H1 (cell line): ENCODE results near the gene HLA-G. TPM values are rescaled to one million over a fixed set of nuclear protein-coding genes. Genes with fewer than 3 reads are reported as not detected.

Source experiments
- CTCF ChIA-PET: fragments of 300-600 bp; sonication (Branson Sonifier 250); formaldehyde crosslinking; loops from one replicate; lab custom pipeline; 2021; ENCODE audit not compliant: partially characterized antibody; lab: Charles Lee
- POLR2A ChIA-PET: fragments of 300-600 bp; sonication (Branson Sonifier 250); formaldehyde crosslinking; loops from one replicate; lab custom pipeline; 2021; ENCODE audit warnings: inconsistent platforms; ENCODE audit not compliant: partially characterized antibody; lab: Charles Lee
- DNase-seq, 2 experiments: peaks; one replicate each; pipeline versions ENCODE4 v3.0.0 to v3.0.0-alpha.2; 2010 to 2022; ENCODE audit warnings: low spot score in 2 of 2, low read depth in 1 of 2, mixed read lengths in 1 of 2
- FAIRE-seq: peaks from 2 replicates; lab custom pipeline; 2011; peaks lifted over from hg19 to GRCh38; lab: Jason Lieb, UNC
- H2AFZ ChIP-seq: 2 replicates; pipeline ENCODE4 v1.8.1; 2012; ENCODE audit warnings: low read length, inconsistent platforms
- H2AK5ac ChIP-seq: 2 replicates; pipeline ENCODE4 v1.6.1; 2013; ENCODE audit warnings: low read depth, low read length
- H2BK120ac ChIP-seq: replicated peaks from 2 replicates; pipeline ENCODE3; 2013; ENCODE audit warnings: low read depth, low read length, inconsistent platforms
- H2BK12ac ChIP-seq: 2 replicates; pipeline ENCODE4 v1.6.1; 2013; ENCODE audit warnings: low read depth, low read length
- H2BK15ac ChIP-seq: 2 replicates; pipeline ENCODE4 v1.6.1; 2013; ENCODE audit warnings: low read length
- H2BK20ac ChIP-seq: 2 replicates; pipeline ENCODE4 v1.6.1; 2013; ENCODE audit warnings: low read length
- H2BK5ac ChIP-seq: 2 replicates; pipeline ENCODE4 v1.6.1; 2013; ENCODE audit warnings: low read depth, low read length
- H3K14ac ChIP-seq: 2 replicates; pipeline ENCODE4 v1.6.1; 2013; ENCODE audit warnings: inconsistent platforms; ENCODE audit not compliant: insufficient read length
- H3K18ac ChIP-seq: 2 replicates; pipeline ENCODE4 v1.6.1; 2013; ENCODE audit warnings: low read length; ENCODE audit errors: extremely low read depth
- H3K23ac ChIP-seq: 2 replicates; pipeline ENCODE4 v1.6.1; 2013; ENCODE audit warnings: inconsistent platforms; ENCODE audit not compliant: insufficient read length
- H3K23me2 ChIP-seq: 2 replicates; pipeline ENCODE4 v1.6.1; 2013; ENCODE audit warnings: low read depth, low read length
- H3K27ac ChIP-seq: 2 replicates; pipeline ENCODE4 v1.6.1; 2011; ENCODE audit warnings: low read depth, low read length, inconsistent platforms
- H3K27me3 ChIP-seq, 4 experiments: replicated peaks in 1 of 4; 1 replicate in 1 of 4; 2 replicates in 3 of 4; pipeline versions ENCODE4 v1.6.1 to v1.8.1; 2011 to 2013; ENCODE audit warnings: low read length in 3 of 4, mild to moderate bottlenecking in 3 of 4, inconsistent platforms in 2 of 4, mixed read lengths in 2 of 4, moderate library complexity in 1 of 4; ENCODE audit not compliant: control insufficient read depth in 3 of 4, insufficient read depth in 3 of 4; ENCODE audit errors: extremely low read depth in 1 of 4
- H3K36me3 ChIP-seq, 4 experiments: 2 replicates each; pipeline versions ENCODE4 v1.6.1 to v1.8.1; 2011 to 2013; ENCODE audit warnings: mild to moderate bottlenecking in 4 of 4, low read length in 3 of 4, moderate library complexity in 2 of 4, control low read depth in 1 of 4, inconsistent platforms in 1 of 4; ENCODE audit not compliant: insufficient read depth in 4 of 4, control insufficient read depth in 2 of 4
- H3K4ac ChIP-seq: replicated peaks from 2 replicates; pipeline ENCODE3; 2013; ENCODE audit warnings: low read length, low read depth, mixed read lengths, inconsistent platforms; ENCODE audit not compliant: insufficient read length
- H3K4me1 ChIP-seq, 4 experiments: replicated peaks in 1 of 4; 1 replicate in 1 of 4; 2 replicates in 3 of 4; pipeline versions ENCODE4 v1.6.1 to v1.8.1; 2011 to 2013; ENCODE audit warnings: low read length in 3 of 4, inconsistent platforms in 2 of 4, mixed read lengths in 1 of 4; ENCODE audit not compliant: insufficient read depth in 4 of 4, control insufficient read depth in 3 of 4
- H3K4me2 ChIP-seq, 2 experiments: 2 replicates each; pipeline versions ENCODE4 v1.6.1 to v1.8.1; 2011 to 2013; ENCODE audit warnings: low read depth in 2 of 2, low read length in 2 of 2, control low read depth in 1 of 2, inconsistent platforms in 1 of 2, mild to moderate bottlenecking in 1 of 2; ENCODE audit not compliant: insufficient read depth in 1 of 2
- H3K4me3 ChIP-seq, 4 experiments: fragments of 200-600, 300-600 bp in 1 of 4; sonication (generic), shearing (Covaris generic), sonication (Bioruptor Twin) in 1 of 4; 2 replicates each; pipeline versions ENCODE4 v1.5.1 to v1.8.1; 2011 to 2016; ENCODE audit warnings: low read length in 4 of 4, low read depth in 3 of 4, control low read depth in 2 of 4, inconsistent platforms in 2 of 4, mild to moderate bottlenecking in 2 of 4, mixed read lengths in 1 of 4, moderate library complexity in 1 of 4; ENCODE audit not compliant: insufficient read depth in 2 of 4; ENCODE audit errors: extremely low read depth in 1 of 4
- H3K56ac ChIP-seq: replicated peaks from 2 replicates; pipeline ENCODE3; 2013; ENCODE audit warnings: low read depth, mild to moderate bottlenecking, mixed read lengths, low read length, inconsistent platforms; ENCODE audit not compliant: insufficient read length
- H3K79me1 ChIP-seq: 2 replicates; pipeline ENCODE4 v1.6.1; 2013; ENCODE audit warnings: low read depth, low read length, control low read depth
- H3K79me2 ChIP-seq, 2 experiments: 2 replicates each; pipeline versions ENCODE4 v1.6.1 to v1.8.1; 2012 to 2013; ENCODE audit warnings: low read length in 2 of 2, mild to moderate bottlenecking in 2 of 2, inconsistent platforms in 1 of 2; ENCODE audit not compliant: insufficient read depth in 2 of 2, control insufficient read depth in 1 of 2
- H3K9ac ChIP-seq, 4 experiments: replicated peaks in 1 of 4; 1 replicate in 1 of 4; 2 replicates in 3 of 4; pipeline versions ENCODE4 v1.6.1 to v1.8.1; 2011 to 2013; ENCODE audit warnings: low read depth in 3 of 4, low read length in 3 of 4, control low read depth in 2 of 4, mild to moderate bottlenecking in 2 of 4, moderate library complexity in 2 of 4, inconsistent platforms in 1 of 4; ENCODE audit errors: extremely low read depth in 1 of 4
- H3K9me3 ChIP-seq, 2 experiments: 2 replicates each; pipeline versions ENCODE4 v1.6.1 to v1.8.1; 2012 to 2013; ENCODE audit warnings: mild to moderate bottlenecking in 2 of 2, moderate library complexity in 2 of 2, control low read depth in 1 of 2, inconsistent platforms in 1 of 2, low read depth in 1 of 2, low read length in 1 of 2, mixed read lengths in 1 of 2; ENCODE audit not compliant: insufficient read depth in 2 of 2
- H4K20me1 ChIP-seq, 2 experiments: replicated peaks in 1 of 2; 2 replicates each; pipeline versions ENCODE3 to v1.8.1; 2011 to 2013; ENCODE audit warnings: inconsistent platforms in 2 of 2, low read length in 2 of 2, mild to moderate bottlenecking in 1 of 2; ENCODE audit not compliant: insufficient read depth in 2 of 2, control insufficient read depth in 1 of 2
- H4K5ac ChIP-seq: 2 replicates; pipeline ENCODE4 v1.6.1; 2013; ENCODE audit warnings: low read length, low read depth, mixed read lengths, inconsistent platforms; ENCODE audit not compliant: insufficient read length
- H4K8ac ChIP-seq: 2 replicates; pipeline ENCODE4 v1.8.0; 2013; ENCODE audit warnings: mild to moderate bottlenecking, moderate library complexity, low read length, inconsistent platforms; ENCODE audit not compliant: insufficient read depth; ENCODE audit errors: extremely low read depth
- H4K91ac ChIP-seq: replicated peaks from 2 replicates; pipeline ENCODE3; 2013; ENCODE audit warnings: low read length, mixed read lengths, inconsistent platforms; ENCODE audit not compliant: insufficient read length
- BCL11A ChIP-seq, 2 experiments: IDR thresholded peaks; one replicate each; pipeline ENCODE4 v1.6.1; 2011; ENCODE audit warnings: low read depth in 2 of 2, low read length in 2 of 2, mild to moderate bottlenecking in 2 of 2
- CBX8 ChIP-seq: fragments of 300-800, 300-1000 bp; sonication (generic); IDR thresholded peaks from 2 replicates; pipeline ENCODE4 v1.7.1; 2016; ENCODE audit warnings: low read depth, low read length, borderline replicate concordance
- CHD2 ChIP-seq: IDR thresholded peaks from 2 replicates; pipeline ENCODE4 v1.6.1; 2012; ENCODE audit warnings: low read length, improper control_type of control experiment
- EGR1 ChIP-seq: IDR thresholded peaks from 2 replicates; pipeline ENCODE4 v1.6.1; 2011; ENCODE audit warnings: low read depth, low read length, borderline replicate concordance
- EZH2 ChIP-seq: fragments of 200-600 bp; sonication (generic); IDR thresholded peaks from 2 replicates; pipeline ENCODE4 v1.7.1; 2012; ENCODE audit warnings: low read depth, mild to moderate bottlenecking, moderate library complexity, low read length, inconsistent platforms; ENCODE audit not compliant: severe bottlenecking
- HDAC6 ChIP-seq: IDR thresholded peaks from one replicate; pipeline ENCODE4 v1.7.1; 2012; ENCODE audit warnings: low read depth, mild to moderate bottlenecking, inconsistent platforms, low read length, moderate library complexity
- JUN ChIP-seq: IDR thresholded peaks from 2 replicates; pipeline ENCODE4 v1.6.1; 2011; ENCODE audit warnings: low read depth, mild to moderate bottlenecking, improper control_type of control experiment, low read length
- RAD21 ChIP-seq, 2 experiments: IDR thresholded peaks in 1 of 2; conservative IDR thresholded peaks in 1 of 2; 2 replicates each; pipeline ENCODE4 v1.6.1; 2011; ENCODE audit warnings: low read depth in 2 of 2, low read length in 2 of 2, improper control_type of control experiment in 1 of 2, inconsistent platforms in 1 of 2, mild to moderate bottlenecking in 1 of 2, moderate library complexity in 1 of 2
- RFX5 ChIP-seq: IDR thresholded peaks from 2 replicates; pipeline ENCODE4 v1.6.1; 2011; ENCODE audit warnings: low read depth, low read length, improper control_type of control experiment, borderline replicate concordance
- SAP30 ChIP-seq: fragments of 300-600 bp; sonication (generic); IDR thresholded peaks from 2 replicates; pipeline ENCODE4 v1.7.1; 2012; ENCODE audit warnings: low read length, moderate library complexity, mild to moderate bottlenecking, inconsistent platforms; ENCODE audit not compliant: insufficient read depth, insufficient replicate concordance
- TCF12 ChIP-seq: IDR thresholded peaks from 2 replicates; pipeline ENCODE4 v1.6.1; 2011; ENCODE audit warnings: low read depth, mild to moderate bottlenecking, low read length
- TEAD4 ChIP-seq: IDR thresholded peaks from 2 replicates; pipeline ENCODE4 v1.6.1; 2012; ENCODE audit warnings: low read depth, low read length, inconsistent platforms, mixed read lengths
- ZNF274 ChIP-seq: IDR thresholded peaks from 2 replicates; pipeline ENCODE4 v1.7.0; 2012; ENCODE audit warnings: low read length, borderline replicate concordance; ENCODE audit errors: extremely low read depth
- WGBS, 2 experiments: shearing (Covaris generic) in 1 of 2; methylation state at CpG; one replicate each; pipeline versions ENCODE4 v1.1.6 to v1.1.7; 2013 to 2015; ENCODE audit warnings: low lambda C conversion rate in 2 of 2, mixed read lengths in 2 of 2, inconsistent platforms in 1 of 2, low coverage in 1 of 2, missing lambda C conversion rate in 1 of 2; ENCODE audit not compliant: insufficient replicate concordance in 2 of 2, insufficient coverage in 1 of 2, insufficient read length in 1 of 2; ENCODE audit errors: extremely low coverage in 1 of 2, missing lambda C conversion rate in 1 of 2; 5-methylcytosine and 5-hydroxymethylcytosine counted together
- polyA plus RNA-seq, 7 experiments: library from polyadenylated mRNA; depleted of rRNA in 3 of 7; stranded (reverse) in 5 of 7; unstranded in 2 of 7; fragments of >200 nt in 5 of 7; fragments of 200-250 nt in 2 of 7; gene quantifications; 1 replicate in 5 of 7; 2 replicates in 1 of 7; 4 replicates in 1 of 7; pipeline versions ENCODE4 v1.2.1 to v1.2.3, GENCODE V29; 2011 to 2013; ENCODE audit warnings: missing spikeins in 2 of 7, mixed read lengths in 2 of 7
- total RNA-seq: library from RNA; stranded (reverse); fragmentation: NEBNext Ultra II Directional; extraction: Animal tissue kit (Norgen Biotek cat#: 25700); gene quantifications from 2 replicates; pipeline ENCODE4 v1.2.1, GENCODE V29; 2021
- TF ChIP-seq, protein P1 (sequence below): IDR thresholded peaks from 2 replicates; pipeline ENCODE4 v1.6.1; 2012; ENCODE audit warnings: inconsistent platforms

Gene HLA-G
- total and polyA plus RNA-seq, 2 of the 8 experiments (the other 6 are each of a cell fraction or from before 2014, with no cell fraction given) = 3.2 to 4.8 TPM

GRCh38 chr6:29829766-29830165, 2.1 kb downstream of the HLA-G start:
- no peak overlapping the region for H2BK5ac ChIP-seq
- POLR2A ChIA-PET = interaction anchor here (0.9 kb wide), 1 partner anchor 83 kb away, joined by 4 read pairs; no protein-coding TSS in a partner anchor
- peaks cover 13 to 42% (median 31%) of the 10 kb centered on the region in 4 experiments for H3K27me3 ChIP-seq
- peaks cover 7% of the 10 kb centered on the region; the same call in 1 of the 2 replicates for H3K23me2 ChIP-seq
- H3K14ac ChIP-seq = no peak overlapping the region
- no peak overlapping the region for H4K8ac ChIP-seq
- H3K36me3 ChIP-seq = no peaks in the 10 kb centered on the region
- H4K5ac ChIP-seq = no peak overlapping the region
- WGBS, 2 experiments = 86% methylated on average over 3 of the region's 3 CpGs; no CpG with 5 or more reads in 1 of the 2 experiments
- H2BK20ac ChIP-seq = no peak overlapping the region
- no peak overlapping the region for H3K9ac ChIP-seq
- no peak for DNase-seq
- no peak overlapping the region for H3K4ac ChIP-seq
- peaks cover 0 to 4% (median 2%) of the 10 kb centered on the region in 4 experiments; a peak in 4 of 7 replicates for H3K4me1 ChIP-seq
- H2AFZ ChIP-seq = no peak overlapping the region
- no peaks in the 10 kb centered on the region for H4K20me1 ChIP-seq
- no peak for TF ChIP-seq RAD21 (IDR thresholded peaks at IDR 0.05 in 1 of 2, conservative IDR thresholded peaks at IDR 0.05 in 1 of 2; ENCODE audit: low read depth in 2 of 2, low read length in 2 of 2)
- no peak for TF ChIP-seq CBX8
- no peak for TF ChIP-seq JUN
- no peak for TF ChIP-seq EZH2
- TF ChIP-seq EGR1 = no peak
- no peak for TF ChIP-seq BCL11A (IDR thresholded peaks at IDR 0.05; ENCODE audit: low read depth in 2 of 2, low read length in 2 of 2)
- no peak for TF ChIP-seq RFX5
- TF ChIP-seq CHD2 = no peak
- TF ChIP-seq, protein P1, sequence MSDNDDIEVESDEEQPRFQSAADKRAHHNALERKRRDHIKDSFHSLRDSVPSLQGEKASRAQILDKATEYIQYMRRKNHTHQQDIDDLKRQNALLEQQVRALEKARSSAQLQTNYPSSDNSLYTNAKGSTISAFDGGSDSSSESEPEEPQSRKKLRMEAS = no peak
- no peak for TF ChIP-seq ZNF274
- TF ChIP-seq TCF12 = no peak
- no peak for TF ChIP-seq TEAD4
- TF ChIP-seq HDAC6 = no peak
- no peak for TF ChIP-seq SAP30
- TF ChIP-seq, all 59 proteins: peak for 0
- no peak overlapping the region for H2BK120ac ChIP-seq
- no peak overlapping the region for H4K91ac ChIP-seq
- H3K79me1 ChIP-seq = no peaks in the 10 kb centered on the region
- no peak overlapping the region for H3K27ac ChIP-seq
- no peak overlapping the region for H2BK12ac ChIP-seq
- H3K4me2 ChIP-seq = no peak overlapping the region
- no peak overlapping the region for H2BK15ac ChIP-seq
- H3K18ac ChIP-seq = no peak overlapping the region
- FAIRE-seq = no peak
- CTCF ChIA-PET = interaction anchor here (0.5 to 3.0 kb wide), 9 partner anchors 13 to 759 kb away, joined by 3 to 17 read pairs (median 4); no protein-coding TSS in a partner anchor
- H3K56ac ChIP-seq = no peak overlapping the region
- no peak overlapping the region for H3K23ac ChIP-seq
- no peak overlapping the region for H3K4me3 ChIP-seq
- H2AK5ac ChIP-seq = no peak overlapping the region
- H3K9me3 ChIP-seq = no peaks in the 10 kb centered on the region; a peak in 1 of 4 replicates
- H3K79me2 ChIP-seq = no peaks in the 10 kb centered on the region
